NCI-H1092 treated with DMSO at 0.1 percent for 48 hours (cell line): ENCODE measurements around the gene CST9.
"Not testable (repeated sequence)": the region's sequence is repeated elsewhere in the genome, so short reads cannot be mapped to it uniquely, and the experiment has no call there.

Source experiments
- DNase-seq: peaks from one replicate; lab custom pipeline; 2025; lab: John Stamatoyannopoulos, UW

The CST9 gene

GRCh38 chr20:23587631-23588030 is 18.1 kb downstream of the CST9 start:
- DNase-seq, result no peak

- no peak for DNase-seq
Observed at GRCh38 chr20:23586735-23587525, 18.8 kb downstream of the CST9 start.

GRCh38 chr20:23585808-23586734 is 19.6 kb downstream of the CST9 start:
- no peak for DNase-seq

DNA sequence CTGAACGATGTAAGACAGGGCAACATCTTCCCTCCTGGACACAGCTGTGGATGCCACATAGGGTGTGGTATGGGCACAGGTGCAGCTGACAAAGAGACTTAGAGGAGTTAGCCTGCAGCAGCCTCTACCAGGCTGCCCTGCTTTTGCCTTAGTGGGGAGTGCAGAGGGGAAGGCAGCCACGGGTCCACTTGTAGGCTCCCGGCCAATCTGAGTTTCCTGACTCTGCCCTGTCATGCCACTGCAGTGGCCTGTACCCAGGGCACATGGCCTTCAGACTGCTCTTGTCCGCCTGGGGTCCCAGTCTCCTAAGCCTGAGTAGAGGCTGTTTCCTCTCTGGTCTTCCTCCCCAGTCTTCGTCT is 20.3 kb downstream of the CST9 start:
- no peak for DNase-seq

DNA sequence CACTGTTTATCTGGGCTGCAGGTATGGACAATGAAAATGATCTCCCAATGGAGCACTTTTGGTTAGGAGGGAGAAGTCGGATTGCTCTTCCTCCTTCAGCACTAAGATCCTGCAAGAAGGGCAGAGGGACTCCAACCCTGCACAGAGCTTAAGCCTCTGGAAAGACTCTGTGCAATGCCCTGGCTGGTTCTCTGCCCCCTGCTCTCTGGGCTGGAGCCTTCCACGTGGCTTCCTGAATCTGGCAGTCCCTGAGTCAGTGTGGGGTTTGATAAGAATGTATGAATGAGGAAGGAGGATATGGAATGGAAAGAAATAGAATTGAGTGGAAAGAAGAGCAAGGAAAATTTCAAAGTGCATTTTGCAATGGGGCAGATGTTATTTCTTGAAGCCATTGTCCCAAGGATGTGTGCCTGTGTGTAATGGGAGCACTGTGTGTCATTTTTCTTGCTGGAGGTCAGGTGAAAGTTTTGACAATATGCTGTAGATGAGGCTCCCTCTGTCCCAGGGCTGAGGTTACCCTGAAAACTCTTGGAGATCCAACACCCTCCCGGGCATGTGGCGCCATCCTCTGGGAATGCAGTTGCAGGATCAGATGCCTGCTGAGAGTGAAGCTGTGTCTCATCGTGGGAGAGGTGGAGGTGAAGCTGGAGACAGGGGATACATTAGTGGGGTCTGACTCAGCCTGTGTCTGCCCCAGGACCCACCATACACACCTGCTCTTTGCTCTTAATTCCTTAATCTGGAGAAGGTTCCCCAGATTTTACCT is 21.1 kb downstream of the CST9 start:
- DNase-seq, result no peak

GRCh38 chr20:23583526-23583925 is 22.2 kb downstream of the CST9 start:
- DNase-seq, result no peak

DNA sequence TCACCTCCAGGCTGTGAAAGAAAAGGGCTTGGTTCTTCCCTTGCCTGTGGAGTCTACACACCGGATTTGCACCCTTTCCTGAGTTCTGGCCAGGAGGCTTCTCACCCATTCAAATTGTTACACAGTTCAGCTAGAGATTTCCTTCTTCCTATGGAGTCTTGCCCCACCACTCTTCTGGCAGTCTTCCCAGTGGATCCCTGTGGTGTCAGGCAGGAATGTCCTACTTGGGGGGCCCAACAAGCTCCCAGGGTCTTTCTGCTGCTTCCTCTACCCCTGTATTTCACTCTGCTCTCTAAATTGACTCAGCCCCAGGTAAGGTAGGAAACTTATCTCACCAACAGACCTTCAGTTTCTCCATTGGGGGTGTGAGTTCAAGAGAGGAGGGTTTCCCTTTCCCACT is 23.4 kb downstream of the CST9 start:
- DNase-seq, result no peak

- DNase-seq, result not testable (repeated sequence)
Observed at GRCh38 chr20:23581833-23582232, 23.9 kb downstream of the CST9 start.

- no peak for DNase-seq
Observed at GRCh38 chr20:23574977-23575376, 30.7 kb downstream of the CST9 start.

DNA sequence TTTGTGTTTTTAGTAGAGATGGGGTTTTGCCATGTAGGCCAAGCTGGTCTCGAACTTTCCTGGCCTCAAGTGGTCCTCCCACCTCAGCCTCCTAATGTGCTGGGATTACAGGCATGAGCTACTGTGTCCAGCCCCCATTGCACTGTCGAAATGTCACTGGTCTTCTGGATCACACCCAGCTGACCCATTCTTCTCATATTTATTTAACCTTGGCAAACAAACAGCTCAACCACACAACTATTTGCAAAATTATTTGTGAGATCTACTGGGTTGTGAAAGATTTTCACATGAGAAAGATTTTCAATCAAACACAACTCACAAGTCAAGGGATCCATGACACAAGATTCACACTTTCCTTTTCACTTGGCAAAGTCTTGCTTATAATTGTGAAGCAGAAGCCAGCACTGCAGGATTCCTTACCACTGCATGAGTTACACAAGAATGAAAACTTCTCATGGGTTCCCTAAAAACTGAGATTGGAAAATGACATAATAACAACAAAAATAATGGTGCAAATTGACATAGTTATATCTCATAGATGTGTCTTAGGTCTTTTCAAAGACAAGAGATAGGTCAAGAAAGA is 35.4 kb downstream of the CST9 start:
- DNase-seq, result no peak

DNA sequence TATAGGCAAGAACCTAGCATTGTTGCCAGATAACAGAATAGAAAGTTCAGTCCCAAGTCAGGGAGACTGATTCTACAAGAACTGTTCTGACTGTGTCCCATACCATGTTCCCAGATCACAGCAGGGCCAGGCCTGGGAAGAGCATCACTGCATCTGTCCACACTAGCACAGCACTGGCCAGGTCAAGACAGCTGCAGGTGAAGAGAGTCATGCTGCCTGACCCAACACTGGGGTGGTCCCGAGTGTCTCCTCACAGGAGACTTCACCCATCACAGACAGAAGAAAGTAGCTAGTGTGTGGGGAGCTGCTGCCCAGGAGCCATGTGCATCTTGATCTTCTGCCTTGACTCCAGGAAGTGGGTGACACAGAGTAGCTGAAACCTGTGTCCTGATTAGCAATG is 36.1 kb downstream of the CST9 start:
- DNase-seq, result no peak

- no peak for DNase-seq
Observed at GRCh38 chr20:23568971-23569330, 36.8 kb downstream of the CST9 start.

DNA sequence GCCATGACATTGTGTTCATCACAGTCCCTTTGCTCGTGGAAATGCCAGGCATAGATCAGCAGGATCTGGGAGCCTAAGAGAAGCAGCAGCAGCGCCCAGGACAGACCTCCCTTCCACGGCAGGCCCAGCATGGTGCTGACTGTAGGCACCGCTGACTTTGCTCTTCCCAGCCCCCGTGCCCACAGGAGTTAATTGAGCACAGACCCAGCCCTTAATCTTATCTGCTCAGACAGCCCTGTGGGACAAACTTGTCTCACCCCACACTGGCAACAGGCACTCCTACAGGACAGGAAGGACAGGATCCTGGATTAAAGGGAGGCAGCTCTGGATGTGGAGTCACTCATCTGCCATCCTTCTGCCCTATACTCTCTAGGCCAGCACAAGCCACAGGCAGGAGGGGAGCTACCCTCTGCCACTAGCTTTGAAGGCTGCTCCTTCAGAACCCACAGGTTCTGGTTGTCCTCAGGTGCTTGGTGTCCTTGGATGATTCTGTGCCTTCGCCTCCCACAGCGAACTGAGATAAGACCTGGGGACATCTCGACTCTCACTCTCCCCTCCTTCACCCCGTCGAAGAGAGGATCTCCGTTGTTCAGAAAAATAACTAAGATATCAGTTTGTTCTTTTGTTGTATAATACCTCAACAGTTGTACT is 37.3 kb downstream of the CST9 start, which contains the start of gene CST9L:
TSS of gene CST9L (minus strand) at position 165 of the 651 bp plus-strand sequence. CDS start at position 131, 34 bp downstream.
- no peak for DNase-seq

GRCh38 chr20:23566199-23566932 is 39.4 kb downstream of the CST9 start:
- no peak for DNase-seq

GRCh38 chr20:23565503-23566045 is 40.1 kb downstream of the CST9 start:
- no peak for DNase-seq

- no peak for DNase-seq
Observed at GRCh38 chr20:23564927-23565326, 40.8 kb downstream of the CST9 start.

- no peak for DNase-seq
Observed at GRCh38 chr20:23562721-23563342, 42.9 kb downstream of the CST9 start.

GRCh38 chr20:23554401-23554800 is 51.3 kb downstream of the CST9 start:
- no peak for DNase-seq
